Astrocyte (in vitro differentiated cells and primary cell): ENCODE results near the gene MYBBP1A.

Source experiments
- CTCF ChIP-seq: IDR thresholded peaks from 2 replicates; pipeline ENCODE4 v1.5.1; 2011; ENCODE audit warnings: low read depth, mild to moderate bottlenecking, inconsistent platforms, low read length, moderate library complexity; ENCODE audit not compliant: insufficient read depth
- EZH2 ChIP-seq: IDR thresholded peaks from 2 replicates; pipeline ENCODE4 v1.6.1; 2012; ENCODE audit warnings: mild to moderate bottlenecking, low read length, inconsistent platforms; ENCODE audit not compliant: insufficient read depth

DNA sequence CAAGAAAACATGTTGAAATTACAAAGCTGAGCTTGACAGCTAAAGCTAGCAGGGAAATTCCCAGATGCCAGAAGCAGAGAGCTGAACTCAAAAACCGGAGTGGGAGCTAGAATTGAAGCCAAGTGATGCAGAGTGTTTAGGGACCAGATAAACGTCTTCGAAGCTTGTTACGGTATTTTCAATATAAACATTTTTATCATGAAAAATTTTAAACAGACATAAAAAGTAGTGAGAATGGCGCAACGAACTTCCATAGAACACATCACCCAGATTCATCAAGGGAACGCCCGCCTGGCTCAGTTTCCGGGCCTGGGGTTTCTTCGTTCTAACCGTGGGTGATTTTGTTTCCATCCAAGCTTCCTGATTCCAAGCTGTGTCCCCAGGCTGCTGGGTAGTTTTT lies 38.4 kb downstream of the MYBBP1A start:
- TF ChIP-seq CTCF (no peak), EZH2 (no peak)
